Stimulated activated CD8-positive, alpha-beta memory T cell treated with anti-CD3 and anti-CD28 coated beads, Interleukin-15, amount 100 ng/mL, for 24 hours (primary cell): ENCODE data around the gene TTC28.
"Not testable (repeated sequence)": the region's sequence is repeated elsewhere in the genome, so short reads cannot be mapped to it uniquely, and the experiment has no call there.

ENCODE experiments used
- DNase-seq: peaks from one replicate; pipeline ENCODE4 v3.0.0-alpha.2; 2020; ENCODE audit warnings: low read depth

Gene TTC28

GRCh38 chr22:28560046-28560742, 119.4 kb downstream of the TTC28 start:
- DNase-seq: no peak

- DNase-seq: no peak
Measured at GRCh38 chr22:28557184-28557583, 122.5 kb downstream of the TTC28 start.

GRCh38 chr22:28553108-28553866, 126.4 kb downstream of the TTC28 start:
- DNase-seq: not testable (repeated sequence)

- no peak for DNase-seq
Measured at GRCh38 chr22:28548406-28548805, 131.2 kb downstream of the TTC28 start.

- no peak for DNase-seq
Measured at GRCh38 chr22:28547132-28547842, 132.4 kb downstream of the TTC28 start.

- DNase-seq: no peak
Measured at GRCh38 chr22:28544431-28544868, 135.2 kb downstream of the TTC28 start.

- DNase-seq: no peak
Measured at GRCh38 chr22:28542980-28543621, 136.5 kb downstream of the TTC28 start.

GRCh38 chr22:28541137-28541536, 138.5 kb downstream of the TTC28 start:
- no peak for DNase-seq

GRCh38 chr22:28538922-28539321, 140.7 kb downstream of the TTC28 start:
- no peak for DNase-seq

GRCh38 chr22:28530565-28530964, 149.1 kb downstream of the TTC28 start:
- not testable (repeated sequence) for DNase-seq

GRCh38 chr22:28529144-28529543, 150.5 kb downstream of the TTC28 start:
- DNase-seq: not testable (repeated sequence)

- DNase-seq: no peak
Measured at GRCh38 chr22:28521451-28521850, 158.2 kb downstream of the TTC28 start.

- no peak for DNase-seq
Measured at GRCh38 chr22:28514321-28514821, 165.3 kb downstream of the TTC28 start.

GRCh38 chr22:28512387-28512786, 167.3 kb downstream of the TTC28 start:
- DNase-seq: not testable (repeated sequence)

- DNase-seq: no peak
Measured at GRCh38 chr22:28507896-28508295, 171.7 kb downstream of the TTC28 start.

- DNase-seq: no peak
Measured at GRCh38 chr22:28506150-28506535, 173.5 kb downstream of the TTC28 start.

GRCh38 chr22:28505416-28506149, 174.1 kb downstream of the TTC28 start:
- no peak for DNase-seq

GRCh38 chr22:28500006-28500405, 179.6 kb downstream of the TTC28 start:
- DNase-seq: no peak

- DNase-seq: no peak
Measured at GRCh38 chr22:28498044-28498443, 181.6 kb downstream of the TTC28 start.

- no peak for DNase-seq
Measured at GRCh38 chr22:28497188-28497587, 182.5 kb downstream of the TTC28 start.

- DNase-seq: not testable (repeated sequence)
Measured at GRCh38 chr22:28491289-28491688, 188.4 kb downstream of the TTC28 start.
